GM12878 (cell line): ENCODE measurements around the gene TYRP1. TPM values are rescaled to one million over a fixed set of nuclear protein-coding genes. Genes with fewer than 3 reads are reported as not detected.

Experiments
- ATAC-seq: fragments of 200-7000 bp; cut with Tn5 transposase; 3 replicates; pipeline ENCODE4 v1.9.1; 2020; ENCODE audit warnings: mild to moderate bottlenecking, moderate library complexity
- BruUV-seq: library from RNA; stranded (reverse); fragments of 400-500 nt; replicated peaks from 2 replicates; lab custom pipeline; 2021; lab: Mats Ljungman, UMichigan
- CTCF ChIA-PET: fragments of 300-600 bp; sonication (Branson Sonifier 250); formaldehyde crosslinking; extraction: SDS; loops from one replicate; lab custom pipeline; 2021; ENCODE audit warnings: inconsistent platforms; lab: Yijun Ruan, JAX
- POLR2A ChIA-PET: fragments of 350-600 bp; formaldehyde crosslinking; extraction: SDS; loops from one replicate; lab custom pipeline; 2021; ENCODE audit warnings: inconsistent platforms; lab: Charles Lee
- RAD21 ChIA-PET: fragments of 300-600 bp; sonication (Branson Sonifier 250); formaldehyde crosslinking; loops from one replicate; lab custom pipeline; 2023; ENCODE audit warnings: antibody characterized with exemption; ENCODE audit not compliant: unreplicated experiment; lab: Charles Lee
- SMC1A ChIA-PET: fragments of 300-600 bp; sonication (Branson Sonifier 250); formaldehyde crosslinking; loops from one replicate; lab custom pipeline; 2023; ENCODE audit not compliant: unreplicated experiment, uncharacterized antibody; lab: Charles Lee
- DNase-seq: peaks from one replicate; pipeline ENCODE4 v3.0.0-alpha.2; 2011; ENCODE audit warnings: low read depth, low spot score
- FAIRE-seq: peaks from 3 replicates; lab custom pipeline; 2011; peaks lifted over from hg19 to GRCh38; lab: Jason Lieb, UNC
- H2AFZ ChIP-seq: 2 replicates; pipeline ENCODE4 v1.6.0; 2011; ENCODE audit warnings: low read depth, low read length, control low read depth; ENCODE audit not compliant: control insufficient read depth
- H3K27ac ChIP-seq: 2 replicates; pipeline ENCODE4 v1.5.1; 2011; ENCODE audit warnings: control low read depth; ENCODE audit not compliant: control insufficient read depth, insufficient read depth
- H3K27me3 ChIP-seq, 2 experiments: replicated peaks in 1 of 2; 2 replicates each; pipeline versions ENCODE4 v1.6.0 to v1.6.1; 2011; ENCODE audit warnings: low read length in 1 of 2; ENCODE audit not compliant: control insufficient read depth in 2 of 2, insufficient read depth in 2 of 2
- H3K36me3 ChIP-seq, 2 experiments: 2 replicates each; pipeline ENCODE4 v1.5.1; 2011; ENCODE audit warnings: low read length in 1 of 2; ENCODE audit not compliant: control insufficient read depth in 2 of 2, insufficient read depth in 2 of 2
- H3K4me1 ChIP-seq: 2 replicates; pipeline ENCODE4 v1.6.1; 2011; ENCODE audit warnings: mild to moderate bottlenecking, low read length, moderate library complexity, mixed read lengths; ENCODE audit not compliant: control insufficient read depth, insufficient read depth
- H3K4me2 ChIP-seq: 2 replicates; pipeline ENCODE4 v1.6.0; 2011; ENCODE audit warnings: control low read depth; ENCODE audit not compliant: control insufficient read depth, insufficient read depth
- H3K4me3 ChIP-seq: fragments of 200-600 bp; sonication (generic); 2 replicates; pipeline ENCODE4 v1.5.1; 2016
- H3K79me2 ChIP-seq: 2 replicates; pipeline ENCODE4 v1.6.0; 2011; ENCODE audit warnings: low read length; ENCODE audit not compliant: control insufficient read depth, insufficient read depth
- H3K9ac ChIP-seq: 2 replicates; pipeline ENCODE4 v1.8.0; 2011; ENCODE audit warnings: low read length, control low read depth, mixed read lengths; ENCODE audit not compliant: control insufficient read depth, insufficient read depth
- H3K9me3 ChIP-seq: replicated peaks from 3 replicates; pipeline ENCODE4 v1.5.1; 2011; ENCODE audit warnings: mild to moderate bottlenecking, low read length; ENCODE audit not compliant: control insufficient read depth, insufficient read depth
- H4K20me1 ChIP-seq: 2 replicates; pipeline ENCODE4 v1.6.0; 2011; ENCODE audit not compliant: control insufficient read depth, insufficient read depth
- CREB1 ChIP-seq: IDR thresholded peaks from 2 replicates; pipeline ENCODE4 v1.6.1; 2012; ENCODE audit warnings: low read depth, mild to moderate bottlenecking, inconsistent platforms
- EP300 ChIP-seq, 2 experiments: fragments of 150-350 bp in 1 of 2; IDR thresholded peaks; 2 replicates each; pipeline ENCODE4 v1.6.1; 2011 to 2012; ENCODE audit warnings: low read depth in 2 of 2, low read length in 2 of 2, borderline replicate concordance in 1 of 2, improper control_type of control experiment in 1 of 2, inconsistent platforms in 1 of 2; ENCODE audit not compliant: control insufficient read depth in 1 of 2
- FOXM1 ChIP-seq: IDR thresholded peaks from 2 replicates; pipeline ENCODE4 v1.6.1; 2012; ENCODE audit warnings: low read depth, mild to moderate bottlenecking, inconsistent platforms, low read length, moderate library complexity
- IKZF1 ChIP-seq: fragments of 450-650 bp; conservative IDR thresholded peaks from 2 replicates; pipeline ENCODE4 v1.6.1; 2017; ENCODE audit warnings: antibody characterized with exemption, mild to moderate bottlenecking
- IKZF2 ChIP-seq, 2 experiments: fragments of 450-650 bp; IDR thresholded peaks; 2 replicates each; pipeline ENCODE4 v1.6.1; 2017; ENCODE audit warnings: mild to moderate bottlenecking in 2 of 2, moderate library complexity in 2 of 2
- MEF2B ChIP-seq: fragments of 450-650 bp; IDR thresholded peaks from 2 replicates; pipeline ENCODE4 v1.6.1; 2018; ENCODE audit warnings: mild to moderate bottlenecking, moderate library complexity; ENCODE audit not compliant: partially characterized antibody, poor library complexity, severe bottlenecking
- MTA2 ChIP-seq: fragments of 450-650 bp; IDR thresholded peaks from 2 replicates; pipeline ENCODE4 v1.6.1; 2016; ENCODE audit warnings: low read depth, mild to moderate bottlenecking, moderate library complexity
- NFIC ChIP-seq: IDR thresholded peaks from 2 replicates; pipeline ENCODE4 v1.6.1; 2012; ENCODE audit warnings: low read depth, mild to moderate bottlenecking, inconsistent platforms, low read length, moderate library complexity
- RAD51 ChIP-seq: fragments of 450-650 bp; IDR thresholded peaks from 2 replicates; pipeline ENCODE4 v1.6.1; 2016; ENCODE audit warnings: moderate library complexity, mild to moderate bottlenecking, inconsistent platforms
- RELA ChIP-seq: fragments of 450-650 bp; IDR thresholded peaks from 2 replicates; pipeline ENCODE4 v1.8.0; 2014; ENCODE audit warnings: borderline replicate concordance; ENCODE audit not compliant: partially characterized antibody
- RUNX3 ChIP-seq: IDR thresholded peaks from 2 replicates; pipeline ENCODE4 v1.6.1; 2012; ENCODE audit warnings: low read length, inconsistent platforms
- TBL1XR1 ChIP-seq: IDR thresholded peaks from 2 replicates; pipeline ENCODE4 v1.6.1; 2012; ENCODE audit warnings: low read depth, low read length, improper control_type of control experiment
- WGBS: methylation state at CpG from one replicate; pipeline ENCODE4 v1.1.6; 2016; ENCODE audit warnings: low lambda C conversion rate; ENCODE audit not compliant: insufficient replicate concordance, insufficient coverage; ENCODE audit errors: missing lambda C conversion rate; 5-methylcytosine and 5-hydroxymethylcytosine counted together
- in situ Hi-C: fragments of 300-500 bp; cut with MboI; formaldehyde crosslinking; loops from 9 replicates; pipeline ENCODE4 v1.14.3; 2018; ENCODE audit warnings: mixed read lengths
- intact Hi-C: fragments of 100-400 bp; cut with micrococcal nuclease; formaldehyde crosslinking; loops from one replicate; pipeline ENCODE4 v1.14.2; 2022; ENCODE audit not compliant: unreplicated experiment
- polyA plus RNA-seq, 11 experiments: library from polyadenylated mRNA; depleted of rRNA in 4 of 11; unstranded in 6 of 11; stranded (reverse) in 5 of 11; fragments of >200 nt; fragmentation: Nextera tagmentation in 4 of 11; fragmentation: Illumina TruSeq in 1 of 11; extraction: Ambion mirVana in 4 of 11; extraction: Trizol in 1 of 11; gene quantifications; 1 replicate in 1 of 11; 2 replicates in 10 of 11; pipeline versions ENCODE4 v1.2.1 to v1.2.3, GENCODE V29; 2011 to 2016; ENCODE audit warnings: inconsistent platforms in 2 of 11, missing spikeins in 2 of 11, low read depth in 1 of 11
- total RNA-seq, 4 experiments: library from RNA; depleted of rRNA in 3 of 4; stranded (reverse); fragments of >200 nt in 3 of 4; fragmentation: Illumina TruSeq in 1 of 4; extraction: Trizol in 1 of 4; gene quantifications; 2 replicates each; pipeline versions ENCODE4 v1.2.1 to v1.2.3, GENCODE V29; 2013 to 2021
- TF ChIP-seq, protein P1 (sequence below): fragments of 450-650 bp; formaldehyde crosslinking; IDR thresholded peaks from 2 replicates; pipeline ENCODE4 v1.4.0; 2022; ENCODE audit warnings: mild to moderate bottlenecking, moderate library complexity
- TF ChIP-seq, protein P2 (sequence below): IDR thresholded peaks from 2 replicates; pipeline ENCODE4 v1.6.1; 2012; ENCODE audit warnings: low read length, inconsistent platforms
- TF ChIP-seq, protein P3 (sequence below): fragments of 450-650 bp; formaldehyde crosslinking; IDR thresholded peaks from 2 replicates; pipeline ENCODE4 v1.4.0; 2020; ENCODE audit warnings: mild to moderate bottlenecking, moderate library complexity

TYRP1 gene
- total and polyA plus RNA-seq, 10 of the 15 experiments (the other 5 are each of a cell fraction or from before 2014, with no cell fraction given), result 0.01 TPM; not detected in 9

DNA sequence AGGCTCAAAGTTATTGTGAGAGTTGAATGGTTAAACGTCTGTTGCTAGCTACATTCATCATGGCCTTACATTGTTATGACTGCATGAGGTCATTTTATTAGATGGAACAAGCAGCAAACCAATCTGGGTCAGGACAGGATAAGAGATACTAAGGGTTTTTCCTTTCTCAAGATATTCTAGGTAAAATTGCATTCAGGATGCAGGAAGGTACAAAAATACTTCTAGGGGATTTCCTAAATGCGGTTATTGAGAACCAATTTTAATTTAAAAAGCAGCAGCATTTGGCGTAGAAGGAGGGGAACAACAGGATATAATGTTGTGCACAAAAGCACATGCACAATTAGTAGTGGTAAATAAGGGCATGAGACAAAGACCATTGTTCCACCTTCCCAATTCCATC, 42.5 kb downstream of the TYRP1 start:
- ChIA-PET RAD21 (interaction anchor here (0.7 to 2.5 kb wide), 3 partner anchors 12 to 42 kb away, joined by 4 to 12 read pairs (median 10); no protein-coding TSS in a partner anchor), CTCF (interaction anchor here (1.1 to 3.5 kb wide), 4 partner anchors 12 to 149 kb away, joined by 3 to 27 read pairs (median 8); partner anchors contain the start of gene LURAP1L), SMC1A (interaction anchor here (1.0 to 2.3 kb wide), 7 partner anchors 8 to 117 kb away, joined by 3 to 10 read pairs (median 3); no protein-coding TSS in a partner anchor), POLR2A (interaction anchor here (1.5 to 2.8 kb wide), 2 partner anchors 40 to 49 kb away, joined by 4 to 8 read pairs; no protein-coding TSS in a partner anchor)
- no peak overlapping the region for H3K4me3 ChIP-seq
- DNase-seq (peak; percentile 38), FAIRE-seq (no peak), ATAC-seq (peak; percentile 85)
- peak overlapping the region; percentile 39 for H2AFZ ChIP-seq
- no peaks in the 10 kb centered on the region for H3K4me1 ChIP-seq
- no peaks in the 10 kb centered on the region; the same call in 2 of the 3 replicates for H3K9me3 ChIP-seq
- H3K4me2 ChIP-seq, result peak overlapping the region; percentile 3; the same call in 1 of the 2 replicates
- no peaks in the 10 kb centered on the region for H3K27me3 ChIP-seq
- 0% methylated on average over 3 of the region's 3 CpGs for WGBS
- BruUV-seq, result no TSS peak
- H4K20me1 ChIP-seq, result no peaks in the 10 kb centered on the region
- intact Hi-C loops, result loop anchor here (5.0 kb wide), 1 partner anchor 37 kb away; no protein-coding TSS in a partner anchor
- no peaks in the 10 kb centered on the region for H3K79me2 ChIP-seq
- H3K27ac ChIP-seq, result no peak overlapping the region
- no peak overlapping the region for H3K9ac ChIP-seq
- in situ Hi-C loops, result no loop called here
- no peaks in the 10 kb centered on the region for H3K36me3 ChIP-seq
- TF ChIP-seq RAD51 (no peak), FOXM1 (peak; percentile 51; the same call in 1 of the 2 replicates), RELA (peak; percentile 69), MTA2 (peak; percentile 42; the same call in 1 of the 2 replicates), MEF2B (peak; percentile 33), TBL1XR1 (no peak), RUNX3 (peak; percentile 75), CREB1 (peak; percentile 44; the same call in 1 of the 2 replicates), NFIC (peak; percentile 65; the same call in 1 of the 2 replicates), EP300 (IDR thresholded peaks at IDR 0.05; ENCODE audit: borderline replicate concordance in 1 of 2, control insufficient read depth in 1 of 2, low read depth in 2 of 2, low read length in 2 of 2) (0 out of 4 replicates have a peak, but pooled peaks of 1 of the 2 experiments have one; percentile 15), IKZF2 (IDR thresholded peaks at IDR 0.05) (peak; percentile 45 to 47; a peak in 3 of 4 replicates), IKZF1 (peak; percentile 43)
- TF ChIP-seq, protein P1, sequence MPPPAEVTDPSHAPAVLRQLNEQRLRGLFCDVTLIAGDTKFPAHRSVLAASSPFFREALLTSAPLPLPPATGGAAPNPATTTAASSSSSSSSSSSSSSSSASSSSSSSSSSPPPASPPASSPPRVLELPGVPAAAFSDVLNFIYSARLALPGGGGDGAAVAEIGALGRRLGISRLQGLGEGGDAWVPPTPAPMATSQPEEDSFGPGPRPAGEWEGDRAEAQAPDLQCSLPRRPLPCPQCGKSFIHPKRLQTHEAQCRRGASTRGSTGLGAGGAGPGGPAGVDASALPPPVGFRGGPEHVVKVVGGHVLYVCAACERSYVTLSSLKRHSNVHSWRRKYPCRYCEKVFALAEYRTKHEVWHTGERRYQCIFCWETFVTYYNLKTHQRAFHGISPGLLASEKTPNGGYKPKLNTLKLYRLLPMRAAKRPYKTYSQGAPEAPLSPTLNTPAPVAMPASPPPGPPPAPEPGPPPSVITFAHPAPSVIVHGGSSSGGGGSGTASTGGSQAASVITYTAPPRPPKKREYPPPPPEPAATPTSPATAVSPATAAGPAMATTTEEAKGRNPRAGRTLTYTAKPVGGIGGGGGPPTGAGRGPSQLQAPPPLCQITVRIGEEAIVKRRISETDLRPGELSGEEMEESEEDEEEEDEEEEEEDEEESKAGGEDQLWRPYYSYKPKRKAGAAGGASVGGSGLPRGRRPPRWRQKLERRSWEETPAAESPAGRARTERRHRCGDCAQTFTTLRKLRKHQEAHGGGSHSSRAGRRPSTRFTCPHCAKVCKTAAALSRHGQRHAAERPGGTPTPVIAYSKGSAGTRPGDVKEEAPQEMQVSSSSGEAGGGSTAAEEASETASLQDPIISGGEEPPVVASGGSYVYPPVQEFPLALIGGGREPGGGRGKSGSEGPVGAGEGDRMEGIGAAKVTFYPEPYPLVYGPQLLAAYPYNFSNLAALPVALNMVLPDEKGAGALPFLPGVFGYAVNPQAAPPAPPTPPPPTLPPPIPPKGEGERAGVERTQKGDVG (CRISPR knock-in tag), result no peak
- TF ChIP-seq, protein P2, sequence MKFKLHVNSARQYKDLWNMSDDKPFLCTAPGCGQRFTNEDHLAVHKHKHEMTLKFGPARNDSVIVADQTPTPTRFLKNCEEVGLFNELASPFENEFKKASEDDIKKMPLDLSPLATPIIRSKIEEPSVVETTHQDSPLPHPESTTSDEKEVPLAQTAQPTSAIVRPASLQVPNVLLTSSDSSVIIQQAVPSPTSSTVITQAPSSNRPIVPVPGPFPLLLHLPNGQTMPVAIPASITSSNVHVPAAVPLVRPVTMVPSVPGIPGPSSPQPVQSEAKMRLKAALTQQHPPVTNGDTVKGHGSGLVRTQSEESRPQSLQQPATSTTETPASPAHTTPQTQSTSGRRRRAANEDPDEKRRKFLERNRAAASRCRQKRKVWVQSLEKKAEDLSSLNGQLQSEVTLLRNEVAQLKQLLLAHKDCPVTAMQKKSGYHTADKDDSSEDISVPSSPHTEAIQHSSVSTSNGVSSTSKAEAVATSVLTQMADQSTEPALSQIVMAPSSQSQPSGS, result peak; percentile 49; the same call in 1 of the 2 replicates
- TF ChIP-seq, protein P3, sequence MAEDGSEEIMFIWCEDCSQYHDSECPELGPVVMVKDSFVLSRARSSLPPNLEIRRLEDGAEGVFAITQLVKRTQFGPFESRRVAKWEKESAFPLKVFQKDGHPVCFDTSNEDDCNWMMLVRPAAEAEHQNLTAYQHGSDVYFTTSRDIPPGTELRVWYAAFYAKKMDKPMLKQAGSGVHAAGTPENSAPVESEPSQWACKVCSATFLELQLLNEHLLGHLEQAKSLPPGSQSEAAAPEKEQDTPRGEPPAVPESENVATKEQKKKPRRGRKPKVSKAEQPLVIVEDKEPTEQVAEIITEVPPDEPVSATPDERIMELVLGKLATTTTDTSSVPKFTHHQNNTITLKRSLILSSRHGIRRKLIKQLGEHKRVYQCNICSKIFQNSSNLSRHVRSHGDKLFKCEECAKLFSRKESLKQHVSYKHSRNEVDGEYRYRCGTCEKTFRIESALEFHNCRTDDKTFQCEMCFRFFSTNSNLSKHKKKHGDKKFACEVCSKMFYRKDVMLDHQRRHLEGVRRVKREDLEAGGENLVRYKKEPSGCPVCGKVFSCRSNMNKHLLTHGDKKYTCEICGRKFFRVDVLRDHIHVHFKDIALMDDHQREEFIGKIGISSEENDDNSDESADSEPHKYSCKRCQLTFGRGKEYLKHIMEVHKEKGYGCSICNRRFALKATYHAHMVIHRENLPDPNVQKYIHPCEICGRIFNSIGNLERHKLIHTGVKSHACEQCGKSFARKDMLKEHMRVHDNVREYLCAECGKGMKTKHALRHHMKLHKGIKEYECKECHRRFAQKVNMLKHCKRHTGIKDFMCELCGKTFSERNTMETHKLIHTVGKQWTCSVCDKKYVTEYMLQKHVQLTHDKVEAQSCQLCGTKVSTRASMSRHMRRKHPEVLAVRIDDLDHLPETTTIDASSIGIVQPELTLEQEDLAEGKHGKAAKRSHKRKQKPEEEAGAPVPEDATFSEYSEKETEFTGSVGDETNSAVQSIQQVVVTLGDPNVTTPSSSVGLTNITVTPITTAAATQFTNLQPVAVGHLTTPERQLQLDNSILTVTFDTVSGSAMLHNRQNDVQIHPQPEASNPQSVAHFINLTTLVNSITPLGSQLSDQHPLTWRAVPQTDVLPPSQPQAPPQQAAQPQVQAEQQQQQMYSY (CRISPR knock-in tag), result no peak
